Naive thymus-derived CD8-positive, alpha-beta T cell (primary cell): ENCODE data around the gene SAXO2. TPM values are rescaled to one million over a fixed set of nuclear protein-coding genes. Genes with fewer than 3 reads are reported as not detected.
"Not testable (repeated sequence)": the region's sequence is repeated elsewhere in the genome, so short reads cannot be mapped to it uniquely, and the experiment has no call there.

Experiments
- ATAC-seq, 2 donors: fragments of 150-1000 bp; cut with Tn5 transposase in 1 of 2; sonication (Bioruptor Pico), chemical (Tn5 transposase) in 1 of 2; 1 replicate in 1 of 2; 2 replicates in 1 of 2; pipeline ENCODE4 v1.10.0; 2021; ENCODE audit warnings: mild to moderate bottlenecking in 2 of 2, moderate library complexity in 2 of 2
- POLR2A ChIA-PET: fragments of 350-600 bp; sonication (Branson Sonifier 250); formaldehyde crosslinking; loops from one replicate; lab custom pipeline; 2021; ENCODE audit warnings: antibody characterized with exemption; lab: Charles Lee
- DNase-seq, 10 donors: peaks; one replicate each; pipeline versions ENCODE4 v3.0.0 to v3.0.0-alpha.2; 2020 to 2022
- H3K27ac Mint-ChIP-seq, 10 donors: one replicate each; pipeline ENCODE4 v1.8.0; 2020 to 2022; ENCODE audit warnings: mild to moderate bottlenecking in 10 of 10, mixed read lengths in 10 of 10, moderate library complexity in 4 of 10, inconsistent platforms in 1 of 10
- H3K27me3 Mint-ChIP-seq, 5 donors: one replicate each; pipeline ENCODE4 v1.8.0; 2021 to 2022; ENCODE audit warnings: mixed read lengths in 5 of 5
- H3K36me3 Mint-ChIP-seq, 3 donors: one replicate each; pipeline ENCODE4 v1.8.0; 2020 to 2022; ENCODE audit warnings: mixed read lengths in 3 of 3, mild to moderate bottlenecking in 2 of 3, inconsistent platforms in 1 of 3
- H3K4me1 Mint-ChIP-seq, 4 donors: one replicate each; pipeline ENCODE4 v1.8.0; 2021 to 2022; ENCODE audit warnings: mixed read lengths in 4 of 4
- H3K4me3 Mint-ChIP-seq, 10 donors: one replicate each; pipeline ENCODE4 v1.8.0; 2020 to 2022; ENCODE audit warnings: mild to moderate bottlenecking in 10 of 10, mixed read lengths in 10 of 10, moderate library complexity in 6 of 10, inconsistent platforms in 1 of 10
- H3K9me3 Mint-ChIP-seq, 9 donors: one replicate each; pipeline ENCODE4 v1.8.0; 2020 to 2022; ENCODE audit warnings: mixed read lengths in 9 of 9, mild to moderate bottlenecking in 3 of 9, inconsistent platforms in 1 of 9, moderate library complexity in 1 of 9
- polyA plus RNA-seq, 3 donors: library from polyadenylated mRNA; unstranded; fragments of 300-500 nt; fragmentation: Illumina TruSeq; gene quantifications; one replicate each; pipeline ENCODE4 v1.2.3, GENCODE V29; 2021
- total RNA-seq, 8 experiments: library from RNA in 2 of 8; stranded (reverse) in 2 of 8; gene quantifications; one replicate each; pipeline ENCODE4 v1.2.3 and lab custom pipeline; 2021 to 2026

Gene SAXO2
- total and polyA plus RNA-seq, 5 experiments from 2014 or later: 2.1 to 5.1 (median 3.0) TPM; not detected in 1

DNA sequence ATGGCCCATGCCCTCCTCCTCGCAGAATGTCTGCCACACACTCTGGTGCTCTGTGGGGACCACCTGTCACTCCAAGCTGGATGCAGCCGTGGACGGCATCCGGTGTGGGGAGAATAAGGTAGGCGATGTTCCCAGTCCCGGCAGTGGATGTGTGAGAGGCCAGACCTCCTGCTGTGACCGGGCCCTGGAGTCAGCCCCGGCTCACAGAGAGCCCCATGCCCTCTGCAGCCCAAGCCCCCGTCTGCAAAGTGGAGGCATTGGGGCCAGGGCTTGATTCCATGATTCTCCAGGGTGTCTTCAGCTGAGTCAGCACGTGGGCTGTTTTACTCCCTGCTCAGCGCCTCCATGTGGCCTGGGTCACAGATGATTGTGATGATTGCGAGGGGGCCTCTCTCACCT lies 54.5 kb downstream of the SAXO2 start:
- H3K27me3 Mint-ChIP-seq: no peaks in the 10 kb centered on the region
- no peaks in the 10 kb centered on the region for H3K9me3 Mint-ChIP-seq
- H3K27ac Mint-ChIP-seq: no peak overlapping the region
- ATAC-seq (no peak), DNase-seq (peak in 1 of 10 donors; percentile 46)
- H3K4me1 Mint-ChIP-seq: no peaks in the 10 kb centered on the region
- peaks cover 0 to 2% (median 0%) of the 10 kb centered on the region in 3 donors for H3K36me3 Mint-ChIP-seq
- no peak overlapping the region for H3K4me3 Mint-ChIP-seq
- POLR2A ChIA-PET: no interaction called here

DNA sequence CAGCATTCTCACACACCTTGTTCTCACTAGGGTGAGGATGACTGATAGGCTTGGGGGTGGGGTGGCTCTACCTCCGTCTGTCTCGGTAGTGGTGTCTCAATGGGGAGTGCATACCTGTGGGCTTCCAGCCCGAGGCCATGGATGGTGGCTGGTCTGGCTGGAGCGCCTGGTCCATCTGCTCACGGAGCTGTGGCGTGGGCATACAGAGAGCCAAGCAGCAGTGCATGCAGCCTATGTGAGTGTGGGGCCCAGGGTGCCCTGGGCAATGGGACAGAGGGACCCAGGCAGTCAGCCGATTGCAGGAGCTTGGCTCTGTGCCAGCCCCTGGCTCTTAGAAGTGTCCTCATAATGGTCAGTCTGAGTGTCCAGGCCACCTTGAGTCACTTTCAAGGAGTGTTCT lies 54.9 kb downstream of the SAXO2 start:
- H3K36me3 Mint-ChIP-seq, POLR2A ChIA-PET, H3K9me3 Mint-ChIP-seq, ATAC-seq, H3K4me1 Mint-ChIP-seq, H3K4me3 Mint-ChIP-seq, H3K27me3 Mint-ChIP-seq: not testable (repeated sequence)
- peak overlapping the region in 1 of 10 donors; percentile 52 for H3K27ac Mint-ChIP-seq
- DNase-seq: peak in 1 of 10 donors; percentile 1

DNA sequence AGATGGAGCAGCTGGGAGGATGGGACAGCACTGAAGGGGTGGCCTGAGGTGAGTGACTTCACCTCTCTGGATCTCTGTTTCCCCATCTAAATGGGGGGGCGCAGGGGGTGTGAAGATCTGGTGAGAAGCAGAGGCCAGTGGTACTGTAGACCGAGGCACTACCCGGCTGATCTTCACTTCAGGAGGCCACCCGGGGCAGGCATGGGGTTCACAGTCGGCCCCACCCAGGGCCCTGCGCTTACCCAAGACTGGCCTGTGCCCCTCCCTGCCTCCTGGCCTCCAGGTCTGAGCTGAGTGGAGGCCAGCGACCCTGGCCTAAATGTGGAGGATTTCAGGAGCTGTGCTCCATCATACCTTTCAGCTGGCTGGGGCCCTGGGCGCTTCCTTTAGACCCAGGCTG lies 55.7 kb downstream of the SAXO2 start:
- H3K27ac Mint-ChIP-seq, POLR2A ChIA-PET, H3K9me3 Mint-ChIP-seq, ATAC-seq, H3K36me3 Mint-ChIP-seq, H3K4me3 Mint-ChIP-seq, H3K4me1 Mint-ChIP-seq, H3K27me3 Mint-ChIP-seq: not testable (repeated sequence)
- peak in 1 of 10 donors; percentile 40 for DNase-seq

DNA sequence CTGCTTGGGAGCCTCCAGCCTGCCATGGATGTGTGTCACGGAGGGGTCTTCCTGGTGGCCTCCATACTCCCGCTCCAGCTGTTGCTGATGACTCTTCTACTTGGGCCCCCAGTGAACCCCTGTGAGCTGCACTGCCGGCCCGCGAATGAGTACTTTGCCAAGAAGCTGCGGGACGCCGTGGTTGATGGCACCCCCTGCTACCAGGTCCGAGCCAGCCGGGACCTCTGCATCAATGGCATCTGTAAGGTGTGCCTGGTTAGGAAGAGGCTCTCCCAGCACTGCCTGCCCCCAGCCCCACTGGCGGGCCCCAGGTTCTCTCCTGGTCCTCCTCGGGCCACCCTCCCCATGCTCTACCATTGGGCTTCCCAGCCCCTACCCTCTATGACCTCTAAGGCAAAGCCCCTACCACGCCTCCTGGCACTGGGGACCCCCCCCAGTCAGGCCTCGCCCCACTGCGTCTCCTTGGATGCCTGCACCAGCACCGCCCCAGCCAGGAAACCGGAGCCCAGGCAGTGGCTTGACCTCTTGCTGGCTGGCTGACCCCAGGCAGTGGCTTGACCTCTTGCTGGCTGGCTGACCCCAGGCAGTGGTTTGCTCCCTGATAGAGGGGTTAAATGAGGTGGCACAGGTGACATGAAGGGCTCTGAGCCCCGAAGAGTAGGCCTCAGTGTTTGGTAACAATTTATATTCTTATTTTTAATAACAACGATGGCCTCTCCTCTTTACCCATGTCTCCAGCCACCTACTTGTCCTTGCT lies 57.1 kb downstream of the SAXO2 start:
- POLR2A ChIA-PET, H3K4me3 Mint-ChIP-seq, H3K36me3 Mint-ChIP-seq, ATAC-seq, H3K9me3 Mint-ChIP-seq, H3K27ac Mint-ChIP-seq, H3K4me1 Mint-ChIP-seq, H3K27me3 Mint-ChIP-seq: not testable (repeated sequence)
- peak in 1 of 10 donors; percentile 52 for DNase-seq

DNA sequence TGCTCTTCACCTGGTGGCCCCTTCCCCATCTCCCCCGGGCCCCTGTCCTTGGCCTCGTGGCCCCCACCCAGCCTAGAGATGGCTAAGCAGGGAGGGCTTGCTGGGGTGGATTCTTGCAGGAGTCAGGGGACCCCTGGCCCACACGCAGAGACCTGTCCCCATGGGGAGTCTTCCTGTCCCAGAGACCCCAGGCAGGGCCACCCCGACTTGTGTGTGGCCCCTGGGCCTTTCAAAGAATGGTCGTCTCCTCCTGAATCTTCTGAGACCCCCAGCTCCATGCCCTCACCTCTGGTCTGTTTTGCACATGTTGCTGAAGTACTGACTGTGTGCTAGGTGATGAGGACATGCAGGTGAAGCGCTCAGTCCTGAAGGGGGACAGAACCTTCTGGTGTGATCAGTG lies 58.2 kb downstream of the SAXO2 start:
- H3K36me3 Mint-ChIP-seq, H3K9me3 Mint-ChIP-seq, H3K4me3 Mint-ChIP-seq, H3K4me1 Mint-ChIP-seq, ATAC-seq, POLR2A ChIA-PET, H3K27me3 Mint-ChIP-seq, H3K27ac Mint-ChIP-seq: not testable (repeated sequence)
- peak in 1 of 10 donors; percentile 52 for DNase-seq

DNA sequence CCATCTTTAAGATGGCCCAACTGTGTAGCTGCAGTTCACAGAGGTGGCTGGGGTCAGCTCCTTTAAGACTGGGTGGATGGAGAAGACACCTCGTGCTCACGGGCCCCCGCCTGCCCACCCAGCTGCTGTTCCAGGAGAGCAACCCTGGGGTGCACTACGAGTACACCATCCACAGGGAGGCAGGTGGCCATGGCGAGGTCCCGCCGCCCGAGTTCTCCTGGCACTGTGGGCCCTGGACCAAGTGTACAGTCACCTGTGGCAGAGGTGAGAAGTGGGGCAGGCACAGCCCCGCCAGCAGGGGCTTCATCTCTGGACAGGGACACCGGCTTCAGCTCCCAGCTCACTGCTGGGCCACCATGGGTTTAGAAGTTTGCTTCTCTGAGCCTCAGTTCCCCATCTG lies 59.9 kb downstream of the SAXO2 start:
- H3K27me3 Mint-ChIP-seq: not testable (repeated sequence)

DNA sequence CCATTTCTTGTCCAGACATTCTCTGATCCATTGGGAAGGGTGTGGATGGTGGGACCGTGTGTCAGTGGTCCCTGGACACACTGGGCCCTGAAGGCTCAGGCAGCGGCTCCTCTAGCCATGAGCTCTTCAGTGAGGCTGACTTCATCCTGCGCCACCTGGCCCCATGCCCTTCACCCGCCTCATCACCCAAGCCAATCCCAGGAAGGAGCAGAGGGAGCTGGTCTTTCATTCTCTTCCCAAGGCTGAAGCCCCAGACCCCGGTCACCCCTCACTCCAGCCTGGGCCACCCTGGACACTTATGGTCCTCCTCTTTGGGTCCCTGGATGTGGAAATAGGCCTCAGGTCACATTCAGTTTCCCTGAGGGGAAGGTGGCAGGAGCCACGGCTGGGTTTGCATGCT lies 62.2 kb downstream of the SAXO2 start:
- ATAC-seq, H3K9me3 Mint-ChIP-seq, H3K27me3 Mint-ChIP-seq, H3K36me3 Mint-ChIP-seq, H3K4me1 Mint-ChIP-seq, H3K27ac Mint-ChIP-seq, DNase-seq, POLR2A ChIA-PET, H3K4me3 Mint-ChIP-seq: not testable (repeated sequence)

More for the DNA sequence above, 59.9 kb downstream of the SAXO2 start:
- POLR2A ChIA-PET, H3K27ac Mint-ChIP-seq, H3K4me3 Mint-ChIP-seq, H3K4me1 Mint-ChIP-seq, H3K36me3 Mint-ChIP-seq, H3K9me3 Mint-ChIP-seq, ATAC-seq, DNase-seq: not testable (repeated sequence)

DNA sequence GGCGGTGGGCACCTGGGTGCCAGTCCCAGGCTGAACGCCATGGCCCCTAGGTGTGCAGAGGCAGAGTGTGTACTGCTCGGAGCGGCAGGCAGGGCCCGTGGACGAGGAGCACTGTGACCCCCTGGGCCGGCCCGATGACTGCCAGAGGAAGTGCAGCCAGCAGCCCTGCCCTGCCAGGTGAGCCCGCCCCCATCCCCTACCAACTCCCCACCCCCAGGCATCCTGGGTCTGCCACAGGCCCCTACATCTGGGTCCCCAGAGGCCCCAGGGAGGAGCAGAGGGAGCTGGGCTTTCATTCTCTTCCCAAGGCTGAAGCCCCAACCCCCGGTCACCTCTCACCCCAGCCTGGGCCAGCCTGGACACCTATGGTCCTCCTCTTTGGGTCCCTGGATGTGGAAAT lies 63.0 kb downstream of the SAXO2 start:
- H3K36me3 Mint-ChIP-seq, H3K9me3 Mint-ChIP-seq, H3K27ac Mint-ChIP-seq, DNase-seq, H3K27me3 Mint-ChIP-seq, POLR2A ChIA-PET, H3K4me1 Mint-ChIP-seq, H3K4me3 Mint-ChIP-seq, ATAC-seq: not testable (repeated sequence)

DNA sequence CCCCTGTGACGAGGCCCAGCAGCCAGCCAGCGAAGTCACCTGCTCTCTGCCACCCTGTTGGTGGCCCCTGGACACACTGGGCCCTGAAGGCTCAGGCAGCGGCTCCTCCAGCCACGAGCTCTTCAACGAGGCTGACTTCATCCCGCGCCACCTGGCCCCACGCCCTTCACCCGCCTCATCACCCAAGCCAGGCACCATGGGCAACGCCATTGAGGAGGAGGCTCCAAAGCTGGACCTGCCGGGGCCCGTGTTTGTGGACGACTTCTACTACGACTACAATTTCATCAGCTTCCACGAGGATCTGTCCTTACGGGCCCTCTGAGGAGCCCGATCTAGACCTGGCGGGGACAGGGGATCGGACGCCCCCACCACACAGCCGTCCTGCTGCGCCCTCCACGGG lies 64.3 kb downstream of the SAXO2 start:
- H3K27me3 Mint-ChIP-seq, DNase-seq, POLR2A ChIA-PET, H3K4me3 Mint-ChIP-seq, H3K4me1 Mint-ChIP-seq, H3K9me3 Mint-ChIP-seq, H3K36me3 Mint-ChIP-seq, ATAC-seq: not testable (repeated sequence)
- H3K27ac Mint-ChIP-seq: peak overlapping the region in 2 of 10 donors; percentile 15 to 63

DNA sequence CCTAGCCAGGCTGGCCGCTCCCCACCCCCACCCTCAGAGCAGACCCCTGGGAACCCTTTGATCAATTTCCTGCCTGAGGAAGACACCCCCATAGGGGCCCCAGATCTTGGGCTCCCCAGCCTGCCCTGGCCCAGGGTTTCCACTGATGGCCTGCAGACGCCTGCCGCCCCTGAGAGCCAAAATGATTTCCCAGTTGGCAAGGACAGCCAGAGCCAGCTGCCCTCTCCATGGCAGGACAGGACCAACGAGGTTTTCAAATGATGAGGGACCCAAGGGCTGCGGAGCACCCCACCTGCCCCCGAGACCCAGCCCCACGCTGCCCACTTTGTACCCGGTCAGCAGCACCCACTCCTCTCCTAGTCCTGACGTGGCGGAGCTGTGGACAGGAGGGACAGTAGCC lies 64.8 kb downstream of the SAXO2 start:
- H3K4me1 Mint-ChIP-seq, ATAC-seq: not testable (repeated sequence)

DNA sequence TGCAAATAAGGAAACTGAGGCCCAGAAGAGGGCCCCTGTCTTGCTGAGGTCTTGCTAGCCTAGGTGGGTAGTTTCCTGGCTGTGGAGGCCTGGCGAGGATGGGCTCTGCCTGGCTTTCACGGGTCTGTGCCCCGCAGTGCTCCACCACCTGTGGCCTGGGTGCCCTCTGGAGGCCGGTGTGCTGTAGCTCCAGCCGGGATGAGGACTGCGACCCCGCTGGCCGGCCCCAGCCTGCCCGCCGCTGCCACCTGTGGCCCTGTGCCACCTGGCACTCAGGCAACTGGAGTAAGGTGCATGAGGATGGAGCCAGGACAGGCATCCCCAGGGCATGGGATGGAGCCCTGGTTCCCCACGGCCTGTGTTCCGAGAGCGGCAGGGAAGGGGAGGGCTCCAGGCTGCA lies 66.4 kb downstream of the SAXO2 start:
- H3K27ac Mint-ChIP-seq, H3K4me3 Mint-ChIP-seq, DNase-seq, H3K27me3 Mint-ChIP-seq, POLR2A ChIA-PET, H3K9me3 Mint-ChIP-seq, ATAC-seq, H3K36me3 Mint-ChIP-seq: not testable (repeated sequence)
- peaks cover 0 to 10% (median 10%) of the 10 kb centered on the region in 4 donors for H3K4me1 Mint-ChIP-seq

More for the DNA sequence above, 64.8 kb downstream of the SAXO2 start:
- POLR2A ChIA-PET, H3K36me3 Mint-ChIP-seq, H3K27me3 Mint-ChIP-seq, H3K27ac Mint-ChIP-seq, H3K4me3 Mint-ChIP-seq, DNase-seq, H3K9me3 Mint-ChIP-seq: not testable (repeated sequence)

DNA sequence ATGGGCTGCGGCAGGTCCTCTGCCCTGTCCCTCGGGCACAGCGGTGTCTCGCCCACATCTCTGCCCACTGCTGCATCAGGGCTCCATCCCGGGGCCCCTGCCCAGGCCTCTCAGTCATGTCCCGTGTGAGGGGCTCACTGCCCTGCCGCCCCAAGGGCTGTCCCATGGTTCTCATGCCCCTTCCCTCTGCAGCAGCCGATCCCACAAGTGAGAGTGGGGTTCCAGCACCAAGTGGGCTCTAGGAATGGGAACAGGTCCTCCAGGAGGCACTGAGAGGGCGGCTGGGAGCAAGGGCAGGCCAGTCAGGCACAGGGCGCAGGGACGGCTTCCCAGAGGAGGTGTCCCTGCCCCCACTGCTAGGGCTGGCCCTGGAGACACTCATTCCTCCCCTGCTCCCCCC lies 68.3 kb downstream of the SAXO2 start:
- H3K27ac Mint-ChIP-seq, DNase-seq, H3K9me3 Mint-ChIP-seq, H3K36me3 Mint-ChIP-seq, H3K27me3 Mint-ChIP-seq, POLR2A ChIA-PET, ATAC-seq, H3K4me3 Mint-ChIP-seq: not testable (repeated sequence)
- H3K4me1 Mint-ChIP-seq: peaks cover 0 to 10% (median 10%) of the 10 kb centered on the region in 4 donors

DNA sequence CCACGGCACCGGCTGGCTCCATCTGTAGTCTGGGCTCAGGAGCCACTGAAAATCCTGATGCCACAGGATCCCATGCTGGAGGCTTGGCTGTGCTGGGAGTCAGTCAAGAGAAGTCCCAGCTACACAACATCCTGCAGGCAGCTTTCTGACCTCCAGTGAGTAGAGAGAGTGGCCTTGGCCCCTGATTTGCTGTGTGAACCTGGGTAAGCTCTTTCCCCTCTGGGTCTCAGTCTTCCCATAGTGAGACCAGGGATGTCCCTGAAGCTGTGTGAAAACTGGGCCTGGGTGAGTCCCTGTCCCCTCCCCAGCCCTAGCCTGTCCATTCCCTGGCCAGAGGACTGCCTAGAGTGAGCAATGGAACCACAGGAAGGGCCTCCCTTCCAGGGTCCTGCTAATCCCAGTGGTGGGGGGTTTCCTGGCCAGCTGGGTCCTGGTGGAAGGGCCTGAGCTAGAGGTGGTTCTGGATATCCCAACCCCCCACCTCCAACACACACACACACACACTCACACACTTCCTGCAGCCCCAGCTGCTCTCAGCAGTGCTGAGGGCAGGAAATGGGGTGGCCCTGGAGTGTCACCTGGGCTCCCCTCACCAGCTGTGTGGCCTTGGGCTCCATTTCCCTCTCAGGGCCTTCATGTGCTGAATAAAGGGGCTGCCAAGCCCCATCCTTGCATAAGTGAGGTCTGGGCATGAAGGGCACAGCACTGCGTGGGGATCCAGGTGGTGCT lies 69.1 kb downstream of the SAXO2 start:
- H3K27ac Mint-ChIP-seq: peak overlapping the region in 1 of 10 donors; percentile 46
- H3K4me3 Mint-ChIP-seq, H3K27me3 Mint-ChIP-seq, H3K9me3 Mint-ChIP-seq, H3K36me3 Mint-ChIP-seq, POLR2A ChIA-PET: not testable (repeated sequence)
- ATAC-seq (peak; percentile 87 to 99), DNase-seq (peak in 3 of 10 donors; percentile 39 to 67 (median 43))
- peaks cover 0 to 10% (median 10%) of the 10 kb centered on the region in 4 donors for H3K4me1 Mint-ChIP-seq
